Mesenteric fat pad (tissue), 1 donor: Measurements from ENCODE around the gene TMEM154. TPM values are rescaled to one million over a fixed set of nuclear protein-coding genes. Genes with fewer than 3 reads are reported as not detected.
"Not testable (repeated sequence)": the region's sequence is repeated elsewhere in the genome, so short reads cannot be mapped to it uniquely, and the experiment has no call there.

Experiments
- DNase-seq: peaks from one replicate; pipeline ENCODE4 v3.0.0-alpha.2; 2020; ENCODE audit warnings: low spot score
- total RNA-seq: library from RNA; stranded (reverse); fragmentation: NEBNext Ultra II Directional; extraction: Animal tissue kit (Norgen Biotek cat#: 25700); gene quantifications from one replicate; pipeline ENCODE4 v1.2.1, GENCODE V29; 2021
- donor health status: DM: yes; HTN: yes; CAD: no.

Gene TMEM154
- total RNA-seq, 1 donor from 2014 or later, result 7.2 TPM

DNA sequence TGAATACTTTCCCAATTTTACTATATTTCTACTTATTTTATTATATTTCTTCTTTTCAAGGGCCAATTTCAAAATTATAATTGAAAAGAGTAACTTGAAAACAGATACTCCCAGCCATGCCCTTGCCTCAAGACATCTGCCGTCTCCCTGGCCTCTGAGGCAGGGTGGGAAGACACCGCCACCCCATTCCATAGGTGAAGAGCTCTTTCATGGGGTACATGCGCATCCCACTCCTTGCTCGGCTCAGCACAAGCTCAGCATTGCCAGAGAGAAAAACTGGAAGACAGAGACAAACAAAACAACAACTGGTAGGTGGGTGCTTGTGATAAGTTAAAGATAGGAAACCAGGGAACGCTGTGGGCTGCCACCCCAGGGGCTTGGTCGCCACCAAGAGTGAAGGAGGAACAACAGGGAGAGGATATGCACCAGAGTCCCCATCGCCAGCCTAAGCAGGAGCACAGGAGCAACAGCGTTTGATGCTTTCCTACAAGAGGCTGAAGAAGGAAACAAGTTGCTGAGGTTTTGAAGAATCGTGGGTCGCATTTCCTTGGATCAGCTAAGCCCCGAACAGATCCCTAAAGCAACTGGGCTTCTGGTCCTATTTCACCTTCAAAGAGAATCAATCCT lies 11.3 kb downstream of the TMEM154 start:
- DNase-seq, result no peak

DNA sequence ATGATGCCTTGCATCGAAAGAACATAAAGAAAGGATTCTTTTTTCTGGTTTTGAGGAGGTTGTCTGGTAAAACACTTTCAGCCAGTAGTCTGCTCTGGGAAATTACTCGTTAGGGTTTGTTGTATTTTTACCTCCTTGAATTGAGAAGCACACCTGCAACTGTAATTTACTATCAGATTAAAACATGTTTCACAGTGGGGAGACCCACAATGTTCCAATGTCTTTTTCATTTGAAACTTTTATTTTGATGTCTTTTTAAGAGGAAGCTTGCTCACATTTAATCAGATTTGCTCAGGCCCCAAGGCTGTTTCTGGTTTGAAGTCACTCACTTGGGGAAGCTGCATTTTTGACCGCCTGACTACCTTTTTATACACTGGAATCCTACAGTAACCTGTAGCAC lies 12.0 kb downstream of the TMEM154 start:
- DNase-seq, result no peak

DNA sequence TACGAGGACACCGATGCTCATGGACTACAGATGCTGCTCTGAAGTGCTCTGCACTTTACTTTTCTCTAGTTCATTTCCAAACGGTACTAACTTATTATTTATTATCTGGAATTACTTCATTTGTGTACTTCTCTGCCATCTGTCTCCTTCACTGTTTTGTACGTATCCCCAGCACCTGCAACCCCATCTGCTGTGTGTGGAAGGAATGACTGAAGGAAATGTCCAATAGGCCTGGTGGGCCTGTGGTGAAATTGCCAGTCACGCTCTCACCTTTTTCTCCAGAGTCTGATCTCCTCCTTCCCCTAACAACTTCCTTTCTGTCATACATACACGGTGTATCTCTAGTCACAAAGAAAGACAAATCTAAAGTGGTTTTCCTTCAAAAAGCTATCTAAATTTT lies 12.9 kb downstream of the TMEM154 start:
- no peak for DNase-seq

DNA sequence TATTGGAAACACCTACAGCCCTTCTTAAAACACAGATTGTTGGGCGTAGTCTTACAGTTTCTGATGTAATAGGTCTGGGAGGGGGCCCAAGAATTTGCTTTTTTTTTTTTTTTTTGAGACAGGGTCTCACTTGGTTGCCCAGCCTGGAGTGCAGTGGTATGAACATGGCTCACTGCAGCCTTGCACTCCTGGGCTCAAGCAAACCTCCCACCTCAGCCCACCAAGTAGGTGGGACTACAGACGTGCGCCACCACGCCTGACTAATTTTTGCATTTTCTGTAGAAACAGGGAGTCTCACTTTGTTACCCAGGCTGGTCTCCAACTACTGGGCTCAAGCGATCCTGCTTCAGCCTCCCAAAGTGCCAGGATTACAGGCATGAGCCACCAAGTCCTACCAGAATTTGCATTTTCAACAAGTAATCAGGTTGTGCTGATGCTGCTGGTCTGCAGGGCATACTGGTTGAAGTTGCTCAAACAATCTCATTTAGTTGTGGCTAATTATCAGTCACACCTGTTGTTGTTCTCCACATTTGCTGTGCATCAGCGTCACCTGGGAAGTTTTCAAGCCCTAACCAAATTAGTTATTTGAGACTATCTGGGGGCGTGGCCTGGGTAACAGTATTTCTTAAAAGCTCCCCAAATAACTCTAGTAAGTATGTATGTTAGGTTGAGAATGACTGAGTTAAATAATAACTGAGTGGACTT lies 14.0 kb downstream of the TMEM154 start:
- DNase-seq, result no peak

DNA sequence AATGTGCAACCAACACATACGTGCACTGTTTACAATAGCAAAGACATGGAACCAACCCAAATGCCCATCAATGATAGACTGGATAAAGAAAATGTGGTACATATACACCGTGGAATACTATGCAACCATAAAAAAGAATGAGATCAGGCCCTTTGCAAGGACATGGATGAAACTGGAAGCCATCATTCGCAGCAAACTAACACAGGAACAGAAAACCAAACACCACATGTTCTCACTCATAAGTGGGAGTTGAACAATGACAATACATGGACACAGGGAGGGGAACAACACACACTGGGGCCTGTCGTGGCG lies 15.8 kb downstream of the TMEM154 start:
- DNase-seq, result not testable (repeated sequence)

DNA sequence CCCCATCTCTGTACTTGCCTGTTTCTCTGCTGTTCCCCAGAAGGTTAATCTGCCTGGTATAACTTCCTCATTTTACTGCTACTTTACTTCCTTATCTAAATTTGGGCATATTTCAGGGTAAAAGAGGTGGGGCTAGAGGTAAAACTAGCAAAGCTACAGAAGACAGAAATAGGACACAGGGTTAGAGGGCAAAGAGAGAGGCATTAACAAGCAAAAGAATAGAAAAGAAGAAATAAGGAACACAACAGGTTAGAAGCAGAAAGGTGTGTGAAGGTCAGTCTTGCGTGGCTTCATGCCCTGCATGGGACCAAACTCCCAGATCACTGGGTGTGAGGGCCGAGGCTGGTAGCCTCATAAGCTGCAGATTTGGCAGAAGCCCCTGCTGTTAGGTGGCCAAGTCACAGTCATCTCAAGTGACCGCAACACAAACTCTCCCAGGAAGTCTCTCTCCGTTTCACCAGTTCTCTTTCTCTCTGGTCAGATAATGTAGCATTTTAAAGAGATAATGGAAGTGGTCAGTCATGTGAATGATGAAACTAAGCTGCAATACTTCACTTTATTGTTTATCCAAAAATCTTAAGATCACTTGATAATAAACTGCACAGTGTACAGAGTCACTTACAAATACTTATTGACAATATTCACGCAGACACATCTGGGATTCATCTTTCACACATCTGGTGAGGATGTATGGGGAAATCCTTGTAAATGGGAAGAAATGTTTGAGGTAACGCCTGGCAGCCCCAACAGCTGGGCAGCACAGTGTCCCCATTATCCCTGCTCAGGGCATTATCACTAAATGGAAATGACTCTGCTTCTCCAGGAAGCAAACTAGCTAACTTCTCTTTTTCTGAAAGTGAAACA lies 16.4 kb downstream of the TMEM154 start:
- DNase-seq, result no peak

DNA sequence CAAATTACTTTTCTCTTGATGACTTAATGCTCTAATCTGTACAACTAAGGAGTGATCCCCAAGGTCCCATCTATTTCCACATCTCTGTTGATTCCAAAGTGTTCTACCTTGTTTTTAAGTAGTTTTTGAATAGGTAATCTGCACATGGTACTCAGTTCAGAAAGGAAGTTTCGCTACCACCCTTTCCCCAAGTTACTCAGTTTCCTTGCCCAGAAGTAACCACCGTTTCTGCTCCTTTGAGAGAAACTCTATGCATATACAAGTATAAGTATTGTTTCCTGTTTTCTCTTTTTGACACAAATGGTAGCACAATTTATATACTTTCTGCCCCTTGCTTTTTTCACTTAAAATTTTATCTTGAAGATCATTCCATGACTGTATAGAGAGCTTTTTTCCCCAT lies 18.1 kb downstream of the TMEM154 start:
- DNase-seq, result no peak

DNA sequence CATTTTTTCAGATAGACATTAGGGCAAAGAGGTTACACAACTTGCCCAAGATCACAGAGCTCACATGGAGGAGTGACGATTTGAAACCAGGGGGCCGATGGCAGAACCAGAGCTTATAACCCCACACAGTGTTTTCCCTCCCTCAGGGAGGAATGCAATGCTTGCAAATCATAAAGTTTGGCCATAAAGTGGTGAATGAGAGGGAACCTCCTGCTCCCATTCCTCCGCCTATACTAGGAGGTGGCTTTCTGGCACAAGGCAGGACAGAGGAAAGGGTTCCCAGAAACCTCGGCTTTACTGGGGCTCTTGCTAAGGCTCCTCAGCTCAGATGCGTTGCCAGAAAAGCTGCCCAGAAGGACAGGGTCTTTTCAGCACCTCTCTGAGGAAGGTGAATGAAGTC lies 19.3 kb downstream of the TMEM154 start:
- no peak for DNase-seq

DNA sequence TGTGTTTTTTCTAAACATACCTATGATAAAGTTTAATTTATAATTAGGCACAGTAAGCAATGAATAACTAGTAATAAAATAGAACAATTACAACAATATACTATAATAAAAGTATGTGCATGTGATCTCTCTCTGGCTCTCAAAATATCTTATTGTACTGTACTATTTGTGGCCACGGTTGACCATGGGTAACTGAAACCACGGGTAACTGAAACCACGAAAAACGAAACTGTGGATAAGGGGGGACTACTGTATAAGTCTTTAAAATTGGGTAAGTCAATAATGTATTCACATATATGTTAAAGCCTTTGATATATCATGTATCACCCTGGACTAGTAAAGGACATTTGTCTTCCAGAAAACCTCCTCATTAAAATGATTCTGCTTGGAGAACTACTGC lies 20.0 kb downstream of the TMEM154 start:
- DNase-seq, result no peak

DNA sequence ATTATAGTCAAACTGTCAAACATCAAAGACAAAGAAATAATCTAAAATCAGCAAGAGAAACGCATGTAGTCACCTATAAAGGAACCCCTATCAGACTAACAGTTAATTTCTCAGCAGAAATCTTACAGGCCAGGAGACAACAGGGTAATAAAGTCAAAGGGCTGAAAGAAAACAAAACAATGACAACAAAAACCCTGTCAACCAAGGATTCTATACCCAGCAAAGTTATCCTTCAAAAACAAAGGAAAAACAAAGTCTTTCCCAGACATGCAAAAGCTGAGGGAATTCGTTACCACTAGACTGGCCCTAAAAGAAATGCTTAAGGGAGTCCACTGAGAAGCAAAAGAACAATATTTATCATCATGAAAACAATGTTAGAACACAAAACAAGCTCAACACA lies 22.1 kb downstream of the TMEM154 start:
- no peak for DNase-seq

DNA sequence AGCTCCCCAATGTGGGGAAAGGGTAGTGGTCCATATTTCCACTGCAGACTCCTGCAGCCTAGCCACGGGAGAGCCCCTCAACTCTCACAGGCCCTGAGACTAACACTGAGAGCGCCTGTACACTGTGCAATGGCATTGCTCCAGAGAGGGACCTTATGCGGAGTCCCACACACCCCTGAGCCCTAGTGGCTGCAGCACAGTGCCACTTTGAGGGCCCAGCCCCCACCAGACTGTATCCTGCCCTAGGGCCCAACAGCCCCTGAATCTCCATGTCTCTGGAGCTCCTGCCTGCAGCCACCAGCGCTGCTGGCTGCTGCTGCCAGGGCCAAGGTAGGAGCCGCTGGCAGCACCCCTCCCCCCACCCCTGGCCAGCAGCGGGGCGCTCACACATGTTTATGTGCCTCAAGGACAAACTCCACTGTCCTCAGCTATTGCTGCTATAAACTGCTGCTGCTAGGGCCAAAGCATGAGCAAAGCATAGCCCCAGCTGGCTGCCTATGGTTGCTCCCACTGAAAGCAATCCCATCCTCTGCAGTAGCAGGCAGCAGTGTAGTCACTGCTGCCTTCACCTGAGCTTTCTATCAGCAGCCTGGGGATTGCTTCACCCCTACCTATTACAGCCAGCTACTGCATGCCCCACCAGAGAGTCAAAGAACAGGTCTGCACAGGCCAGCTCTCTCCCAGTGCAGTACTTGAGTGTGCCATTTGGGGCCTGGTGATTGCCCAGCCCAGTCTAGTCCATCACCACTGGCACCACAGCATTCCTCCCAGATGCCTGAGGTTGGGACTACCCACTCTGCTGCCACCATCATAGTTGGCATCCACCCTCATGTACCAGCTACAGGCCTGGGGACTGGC lies 24.3 kb downstream of the TMEM154 start:
- no peak for DNase-seq

DNA sequence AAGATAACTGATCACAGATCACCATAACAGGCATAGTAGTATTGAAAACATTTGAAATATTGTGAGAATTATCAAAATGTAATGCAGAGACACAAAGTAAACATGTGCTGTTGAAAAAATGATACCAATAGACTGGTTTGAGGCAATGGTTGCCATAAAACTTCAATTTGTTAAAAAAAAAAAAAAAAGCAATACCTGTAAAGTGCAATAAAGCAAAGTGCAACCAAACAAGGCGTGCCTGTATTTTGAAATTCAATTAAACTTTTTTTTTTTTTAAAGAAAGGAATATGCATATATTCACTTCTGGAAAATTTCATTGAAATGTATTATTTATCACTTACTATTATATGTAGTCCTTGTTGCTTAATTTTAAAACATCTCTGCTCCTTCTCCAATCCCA lies 27.7 kb downstream of the TMEM154 start:
- no peak for DNase-seq

DNA sequence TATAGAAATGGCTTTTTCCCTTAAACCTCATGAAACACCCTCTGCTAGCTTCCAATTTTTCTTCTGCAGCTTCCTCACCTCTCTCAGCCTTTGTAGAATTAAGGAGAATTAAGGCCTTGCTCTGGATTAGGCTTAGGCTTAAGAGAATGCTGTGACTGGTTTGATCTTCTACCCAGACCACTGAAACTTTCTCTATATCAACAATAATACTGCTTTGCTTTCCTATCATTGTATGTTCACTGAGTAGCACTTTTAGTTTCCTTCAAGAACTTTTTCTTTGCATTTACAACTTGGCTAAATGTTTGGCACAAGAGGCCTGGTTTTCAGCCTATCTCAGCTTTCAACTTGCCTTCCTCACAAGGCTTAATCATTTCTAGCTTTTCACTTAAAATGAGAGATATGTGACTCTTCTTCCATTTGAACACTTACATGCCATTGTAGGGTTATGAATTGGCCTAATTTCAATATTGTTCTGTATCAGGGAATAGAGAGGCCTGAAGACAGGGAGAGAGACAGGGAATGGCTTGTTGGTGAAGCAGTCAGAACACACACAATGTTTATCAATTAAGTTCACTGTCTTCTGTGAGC lies 28.2 kb downstream of the TMEM154 start:
- DNase-seq, result no peak

DNA sequence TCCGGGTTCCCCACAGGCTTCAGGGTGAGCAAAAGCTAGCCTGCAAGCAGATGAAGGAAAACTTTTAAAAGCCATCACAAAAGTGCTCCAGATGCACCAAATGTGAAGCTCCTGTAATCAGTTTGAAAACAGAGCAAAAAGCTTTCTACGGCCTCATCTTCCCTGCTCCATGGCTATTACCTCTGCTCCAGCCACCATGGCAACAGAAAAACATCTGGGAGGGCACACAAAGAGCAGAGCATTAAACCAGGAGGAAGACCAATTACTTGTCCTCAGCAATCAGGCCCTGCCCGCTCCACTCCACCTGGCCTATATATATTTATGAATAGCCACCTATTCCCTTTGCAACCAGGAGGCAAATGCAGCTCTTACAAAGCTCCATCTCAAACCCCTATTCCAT lies 33.6 kb downstream of the TMEM154 start:
- no peak for DNase-seq

DNA sequence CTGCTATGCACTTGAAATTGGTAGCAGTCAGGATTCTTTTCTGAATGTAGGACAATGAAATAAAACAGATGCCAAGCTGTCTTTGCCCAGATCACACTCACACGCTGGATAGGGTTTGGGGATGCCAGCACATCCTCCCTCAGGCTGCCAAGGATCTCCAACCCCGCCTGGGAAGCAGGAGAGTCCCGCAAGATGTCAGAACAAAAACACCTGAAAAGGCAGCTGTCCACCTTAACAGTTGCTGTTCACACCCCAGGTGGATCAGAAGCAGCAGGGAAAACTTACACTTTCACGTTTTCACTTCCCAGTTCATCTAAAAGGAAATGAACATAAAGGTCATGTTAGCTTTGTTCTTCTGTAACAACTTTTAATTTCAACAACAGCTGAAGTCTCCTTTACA lies 35.7 kb downstream of the TMEM154 start:
- DNase-seq, result no peak

DNA sequence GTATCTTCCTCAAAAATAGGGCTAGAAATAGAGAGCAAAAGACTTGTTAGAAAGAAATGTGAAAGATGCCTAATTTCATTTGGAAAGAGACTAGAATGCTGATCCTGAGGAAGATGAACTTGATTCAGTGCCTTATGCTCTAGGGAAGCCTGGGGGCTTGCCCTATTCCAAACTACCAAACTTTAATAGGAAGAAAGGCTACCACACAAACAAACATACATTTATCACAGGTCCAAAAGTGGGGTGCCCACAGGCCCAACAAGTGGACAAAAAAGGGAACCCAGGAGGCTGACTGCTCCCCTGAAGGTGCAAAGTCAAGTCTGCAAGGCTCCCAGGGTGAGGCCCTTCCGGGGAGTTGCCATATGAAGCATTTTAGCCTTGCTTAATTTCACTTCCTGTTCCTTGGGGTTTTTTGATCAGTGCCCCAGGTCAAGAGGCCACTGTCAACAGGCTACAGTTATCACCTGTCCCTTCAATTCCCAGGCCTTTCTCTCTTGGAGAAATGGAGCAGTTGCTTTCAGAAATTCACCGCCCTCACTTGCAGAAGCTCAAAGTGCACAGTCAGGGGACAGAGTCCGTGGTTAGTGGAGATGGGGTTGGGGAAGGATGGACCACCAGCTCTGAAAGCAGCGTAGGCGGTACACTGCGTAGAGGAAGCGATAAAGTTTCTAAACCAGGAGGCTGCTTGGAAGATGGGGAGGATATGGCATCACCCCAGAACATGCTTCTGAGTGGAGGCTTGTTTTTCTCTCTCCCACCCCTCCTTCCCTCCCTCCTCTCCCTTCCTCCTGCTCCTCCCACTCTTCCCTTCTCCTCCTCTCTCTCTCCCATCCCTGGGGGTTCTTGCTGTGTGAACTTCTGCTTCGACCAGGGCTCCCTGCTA lies 36.4 kb downstream of the TMEM154 start:
- no peak for DNase-seq

DNA sequence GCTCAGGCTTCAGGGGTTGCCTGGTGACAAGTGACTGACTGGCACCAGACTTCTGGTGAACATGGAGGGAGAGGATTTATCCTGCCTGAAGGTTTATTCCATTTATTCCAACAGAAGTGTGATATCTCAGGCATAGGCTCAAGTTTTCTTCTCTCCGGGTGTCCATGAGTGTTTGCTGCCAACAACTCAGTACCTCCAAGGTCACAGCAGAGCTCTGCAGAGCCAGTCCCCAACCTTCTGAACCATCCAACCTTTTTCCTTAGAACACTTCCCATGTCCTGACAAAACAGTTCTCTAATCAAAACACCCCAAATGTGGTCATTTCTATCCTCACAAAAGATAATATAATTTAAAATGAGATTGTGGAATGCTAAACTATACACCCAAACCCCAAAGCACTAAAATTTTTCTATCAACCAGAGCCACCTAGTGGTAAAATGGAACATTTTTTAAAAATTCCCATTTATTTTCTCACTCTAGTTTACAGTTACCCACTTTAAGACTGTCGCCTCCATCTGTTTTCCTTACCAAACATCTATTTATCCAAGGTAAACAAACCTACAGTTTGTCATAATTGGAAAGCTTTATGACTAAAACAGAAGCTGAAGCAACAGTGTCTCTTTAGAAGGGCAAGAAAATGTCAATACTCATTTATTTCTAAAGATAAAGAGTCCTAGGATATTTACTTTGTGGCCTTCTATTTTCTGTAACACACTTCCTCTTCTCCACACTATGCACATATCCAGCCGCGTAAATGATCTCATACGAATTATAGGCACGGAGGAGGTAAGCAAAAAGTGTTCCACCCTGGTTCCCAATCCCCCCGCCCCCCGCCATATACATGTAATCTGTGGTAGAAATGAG lies 39.5 kb downstream of the TMEM154 start:
- DNase-seq, result no peak

DNA sequence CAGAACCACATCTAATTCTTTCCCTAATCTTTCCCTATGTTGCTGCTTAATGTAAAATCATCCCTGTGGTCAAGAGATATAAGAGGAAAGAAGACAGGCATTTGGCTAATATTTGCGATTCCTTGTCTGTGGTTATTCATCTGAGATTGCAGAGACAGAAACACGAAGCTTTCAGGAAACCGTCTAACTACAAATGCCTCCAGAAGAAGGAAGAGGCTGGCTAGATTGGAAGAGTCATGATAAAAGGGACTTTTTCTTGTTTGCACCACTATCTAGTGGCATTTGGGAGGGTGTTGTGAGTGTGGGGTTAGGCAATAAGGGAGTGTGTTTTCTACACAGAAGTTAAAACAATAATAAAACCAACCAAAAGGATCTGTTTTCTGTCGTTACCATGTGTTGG lies 43.9 kb downstream of the TMEM154 start:
- DNase-seq, result no peak

DNA sequence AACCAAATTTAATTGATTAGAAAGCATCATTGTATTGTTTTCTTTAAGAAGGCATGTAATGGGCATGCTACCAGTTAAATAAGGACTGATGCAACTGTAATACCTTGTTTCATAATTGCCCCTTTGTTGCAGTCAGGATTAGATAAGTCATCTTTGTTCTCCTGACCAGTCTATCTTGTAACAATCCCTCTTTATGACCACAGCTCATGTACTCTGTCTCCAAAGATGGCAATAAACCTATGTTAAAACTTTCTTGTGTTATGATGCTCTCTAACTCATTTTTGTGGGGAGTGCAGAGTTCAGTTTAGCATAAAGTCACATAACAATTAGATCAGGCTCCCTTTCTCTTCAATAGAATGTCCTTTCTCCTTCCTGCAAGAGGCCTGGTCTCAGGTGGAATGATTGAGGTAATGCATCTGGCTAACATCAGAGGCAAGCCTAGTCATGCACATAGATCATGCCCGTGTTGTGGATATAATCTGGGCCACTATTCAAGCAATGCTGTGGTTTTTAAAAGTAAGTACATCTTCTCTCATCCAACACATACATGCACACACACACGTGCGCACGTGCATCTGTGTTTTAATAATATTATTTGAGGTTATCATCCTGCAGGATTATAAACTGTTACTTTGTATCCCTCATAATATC lies 45.6 kb downstream of the TMEM154 start:
- no peak for DNase-seq
